ENCODE data around the gene ATXN7L1. TPM values are rescaled to one million over a fixed set of nuclear protein-coding genes. Genes with fewer than 3 reads are reported as not detected.

The ATXN7L1 gene
- total and polyA plus RNA-seq, 2 of the 13 experiments (the other 11 are each of a cell fraction or from before 2014, with no cell fraction given), result 4.1 to 7.8 TPM

DNA sequence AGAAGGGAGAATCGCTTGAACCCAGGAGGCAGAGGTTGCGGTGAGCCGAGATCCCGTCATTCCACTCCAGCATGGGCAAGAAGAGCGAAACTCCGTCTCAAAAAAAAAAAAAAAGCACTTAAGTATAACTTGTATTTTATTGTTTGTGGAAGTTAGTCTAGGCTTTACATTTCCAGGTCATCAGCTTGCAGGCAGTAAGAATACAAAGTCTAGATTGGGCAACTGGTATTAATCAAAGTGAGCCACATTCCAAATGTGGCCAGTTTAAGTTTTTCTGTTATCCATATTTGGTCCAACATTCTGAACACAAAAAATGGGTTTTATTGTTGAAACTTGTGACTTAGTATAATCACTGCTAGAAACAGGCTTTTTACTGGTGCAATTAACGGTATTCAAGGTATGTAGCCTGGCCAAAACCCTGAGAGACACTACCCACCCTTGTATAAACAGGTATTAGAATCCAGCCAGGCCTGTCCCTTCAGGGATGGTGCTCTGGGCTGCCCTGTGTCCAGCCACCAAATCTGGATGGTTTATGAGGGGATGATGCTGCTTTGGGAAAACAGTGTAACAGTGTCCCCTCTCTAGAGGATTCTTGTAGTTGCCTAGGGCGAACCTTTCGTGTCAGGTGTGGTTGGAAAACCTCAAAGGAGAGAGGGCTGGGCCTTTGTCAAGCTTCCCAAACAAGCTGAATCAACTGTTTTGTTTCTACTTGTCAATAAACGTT lies 173.0 kb downstream of the ATXN7L1 start:
- no peak overlapping the region for H3K4me3 ChIP-seq (replicated peaks in 1 of 3; ENCODE audit: insufficient read depth in 1 of 3, low read depth in 2 of 3, low read length in 3 of 3)
- FAIRE-seq (no peak), DNase-seq (ENCODE audit: low spot score) (no peak), ATAC-seq (peak; percentile 51)
- WGBS (ENCODE audit: low lambda C conversion rate), result 76% methylated on average over 10 of the region's 10 CpGs
- H3K27ac ChIP-seq (ENCODE audit: extremely low read length, insufficient read depth, low read length), result no peak overlapping the region
- no peaks in the 10 kb centered on the region for H4K20me1 ChIP-seq (ENCODE audit: insufficient read depth, low read length)
- intact Hi-C loops (cut with micrococcal nuclease; ENCODE audit: unreplicated experiment), result no loop called here
- POLR2A ChIA-PET, result no interaction called here
- no TSS peak for BruUV-seq (replicated peaks)
- H3K79me2 ChIP-seq (ENCODE audit: insufficient read depth, low read length), result no peaks in the 10 kb centered on the region
- H3K27me3 ChIP-seq (ENCODE audit: control insufficient read depth in 1 of 2, insufficient read depth in 2 of 2, low read length in 2 of 2), result no peaks in the 10 kb centered on the region
- H3K36me3 ChIP-seq (replicated peaks in 1 of 2; ENCODE audit: control insufficient read depth in 1 of 2, insufficient read depth in 2 of 2, low read length in 2 of 2), result no peaks in the 10 kb centered on the region
- H3K4me1 ChIP-seq (ENCODE audit: insufficient read depth, low read length), result peaks cover 31% of the 10 kb centered on the region
- H2AFZ ChIP-seq (ENCODE audit: low read length), result no peak overlapping the region
- H3K9ac ChIP-seq (ENCODE audit: insufficient read depth, low read depth, low read length), result no peak overlapping the region
- in situ Hi-C loops (cut with HindIII; ENCODE audit: extremely low pct_ligation_motif_present, low pct_unique_long_range_greater_than_20kb), result no loop called here
- no peak overlapping the region for H3K4me2 ChIP-seq (ENCODE audit: low read depth, low read length)
- TF ChIP-seq ZSCAN21 (CRISPR knock-in tag; IDR thresholded peaks at IDR 0.05; ENCODE audit: borderline replicate concordance) (no peak), GATAD1 (CRISPR knock-in tag; IDR thresholded peaks at IDR 0.05) (no peak), CEBPB (IDR thresholded peaks at IDR 0.05; ENCODE audit: borderline replicate concordance, low read depth, low read length) (peak; percentile 62; the same call in 1 of the 2 replicates), TOPORS (CRISPR knock-in tag; IDR thresholded peaks at IDR 0.05) (no peak), ZFP36 (IDR thresholded peaks at IDR 0.05; ENCODE audit: borderline replicate concordance, low read depth, low read length, partially characterized antibody) (no peak), HNF4A (CRISPR knock-in tag; IDR thresholded peaks at IDR 0.05) (peak; percentile 21; the same call in 1 of the 2 replicates)
- TF ChIP-seq, protein P1, sequence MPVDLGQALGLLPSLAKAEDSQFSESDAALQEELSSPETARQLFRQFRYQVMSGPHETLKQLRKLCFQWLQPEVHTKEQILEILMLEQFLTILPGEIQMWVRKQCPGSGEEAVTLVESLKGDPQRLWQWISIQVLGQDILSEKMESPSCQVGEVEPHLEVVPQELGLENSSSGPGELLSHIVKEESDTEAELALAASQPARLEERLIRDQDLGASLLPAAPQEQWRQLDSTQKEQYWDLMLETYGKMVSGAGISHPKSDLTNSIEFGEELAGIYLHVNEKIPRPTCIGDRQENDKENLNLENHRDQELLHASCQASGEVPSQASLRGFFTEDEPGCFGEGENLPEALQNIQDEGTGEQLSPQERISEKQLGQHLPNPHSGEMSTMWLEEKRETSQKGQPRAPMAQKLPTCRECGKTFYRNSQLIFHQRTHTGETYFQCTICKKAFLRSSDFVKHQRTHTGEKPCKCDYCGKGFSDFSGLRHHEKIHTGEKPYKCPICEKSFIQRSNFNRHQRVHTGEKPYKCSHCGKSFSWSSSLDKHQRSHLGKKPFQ (CRISPR knock-in tag; IDR thresholded peaks at IDR 0.05; ENCODE audit: insufficient replicate concordance), result no peak
- CTCF ChIA-PET (ENCODE audit: low intra/inter-chr PET ratio, low total read pairs), result no interaction called here
- no peaks in the 10 kb centered on the region for H3K9me3 ChIP-seq (ENCODE audit: low read length)
